HG03457 (cell line): ENCODE results near the gene C1QTNF5.
"Not testable (repeated sequence)": the region's sequence is repeated elsewhere in the genome, so short reads cannot be mapped to it uniquely, and the experiment has no call there.

Source experiments
- ATAC-seq: cut with Tn5 transposase; IDR thresholded peaks from one replicate; pipeline ENCODE4 v1.9.1; 2021; ENCODE audit warnings: moderate number of reproducible peaks; ENCODE audit not compliant: unreplicated experiment

Gene C1QTNF5, protein sequence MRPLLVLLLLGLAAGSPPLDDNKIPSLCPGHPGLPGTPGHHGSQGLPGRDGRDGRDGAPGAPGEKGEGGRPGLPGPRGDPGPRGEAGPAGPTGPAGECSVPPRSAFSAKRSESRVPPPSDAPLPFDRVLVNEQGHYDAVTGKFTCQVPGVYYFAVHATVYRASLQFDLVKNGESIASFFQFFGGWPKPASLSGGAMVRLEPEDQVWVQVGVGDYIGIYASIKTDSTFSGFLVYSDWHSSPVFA

DNA sequence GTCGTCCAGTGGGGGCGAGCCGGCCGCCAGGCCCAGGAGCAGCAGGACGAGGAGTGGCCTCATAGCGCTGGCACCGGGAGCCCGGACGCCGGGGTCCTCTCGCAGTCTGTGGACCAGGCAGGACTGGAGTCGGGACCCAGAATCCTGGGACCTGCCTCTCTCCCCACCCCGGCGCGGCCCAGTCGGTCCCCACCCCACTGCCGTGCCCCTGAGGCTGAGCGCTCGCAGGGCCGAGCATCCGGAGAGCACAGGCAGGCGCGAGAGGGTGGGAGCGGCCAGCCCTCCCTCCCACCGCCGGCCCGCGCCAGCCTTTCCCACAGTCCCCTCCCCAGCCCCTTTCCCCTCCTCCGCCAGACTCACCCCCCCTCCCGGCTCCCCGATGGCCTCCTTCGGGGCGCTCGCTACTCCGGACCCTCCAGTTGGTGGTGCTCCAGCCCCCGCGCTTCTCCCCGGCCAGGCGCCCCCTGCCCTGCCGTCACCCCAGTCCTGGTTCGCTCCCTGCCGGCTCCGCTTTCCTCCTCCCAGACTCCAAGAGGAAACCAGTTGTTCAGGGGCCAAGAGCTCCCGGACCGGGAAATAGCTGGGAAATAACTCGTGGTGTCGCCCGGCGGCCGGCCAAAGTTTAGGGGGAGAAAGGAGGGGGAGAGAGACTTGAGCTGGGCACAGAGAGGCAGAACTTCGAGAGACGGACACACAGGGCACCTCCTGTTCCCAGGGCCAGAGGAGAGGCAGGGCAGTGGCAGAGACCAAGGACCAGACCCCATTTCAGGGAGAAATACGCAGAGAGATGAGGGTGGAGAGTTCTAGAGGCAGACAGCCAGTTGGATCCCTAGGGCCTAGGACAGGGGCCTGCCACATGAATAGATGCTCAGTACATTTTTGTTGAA lies at the start of gene C1QTNF5:
Gene C1QTNF5 (minus strand): TSS at position 549 of the 887 bp plus-strand sequence. CDS start 486 bp downstream, at position 63.
- ATAC-seq = no peak

DNA sequence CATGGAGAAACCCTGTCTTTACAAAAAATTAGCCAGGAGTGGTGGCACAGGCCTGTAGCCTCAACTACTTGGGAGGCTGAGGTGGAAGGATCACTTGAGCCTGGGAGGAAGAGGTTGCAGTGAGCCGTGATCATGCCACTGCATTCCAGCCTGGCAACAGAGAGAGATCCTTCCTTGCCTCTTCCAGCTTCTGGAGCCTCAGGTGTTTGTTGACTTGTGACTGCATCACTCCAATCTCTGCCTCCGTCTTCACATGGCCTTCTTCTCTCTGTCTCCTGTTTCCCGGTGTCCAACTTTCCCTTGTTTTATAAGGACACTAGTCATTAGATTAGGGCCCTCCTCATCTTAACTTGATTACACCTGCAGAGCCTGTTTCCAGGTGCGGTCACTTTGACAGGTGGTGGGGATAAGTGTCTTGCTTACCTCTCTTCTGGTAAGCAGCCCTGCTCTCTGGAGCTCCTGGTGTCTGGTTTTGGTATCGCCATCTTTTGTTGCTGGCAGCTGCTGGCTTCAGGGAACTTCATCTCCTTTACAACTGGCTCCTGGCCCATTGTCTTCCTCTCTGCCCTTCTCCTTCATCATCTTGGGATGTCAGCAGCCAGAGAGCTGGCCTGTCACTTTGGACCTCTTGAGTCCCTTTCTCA lies 49.0 kb upstream of the C1QTNF5 start:
- ATAC-seq = no peak

DNA sequence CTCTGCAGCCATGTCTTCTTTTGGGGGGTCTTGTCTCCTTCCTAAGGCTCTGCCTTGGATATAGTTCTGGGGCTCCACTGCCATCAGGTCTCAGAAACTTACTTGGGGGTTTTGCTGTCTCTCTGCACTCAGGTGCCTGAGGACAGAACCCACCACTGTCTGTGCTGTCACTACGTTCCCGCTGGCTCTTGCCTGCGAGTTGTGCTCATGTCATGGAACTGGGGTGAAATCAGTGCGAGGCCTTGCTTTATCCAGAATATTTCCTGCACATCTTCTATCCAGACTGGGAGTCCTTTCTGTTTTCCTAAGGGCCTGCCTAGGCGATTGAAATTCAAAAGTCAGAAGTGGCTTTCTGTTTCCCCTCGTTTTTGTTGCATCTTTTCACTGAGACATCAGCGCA lies 47.4 kb upstream of the C1QTNF5 start:
- ATAC-seq = no peak

DNA sequence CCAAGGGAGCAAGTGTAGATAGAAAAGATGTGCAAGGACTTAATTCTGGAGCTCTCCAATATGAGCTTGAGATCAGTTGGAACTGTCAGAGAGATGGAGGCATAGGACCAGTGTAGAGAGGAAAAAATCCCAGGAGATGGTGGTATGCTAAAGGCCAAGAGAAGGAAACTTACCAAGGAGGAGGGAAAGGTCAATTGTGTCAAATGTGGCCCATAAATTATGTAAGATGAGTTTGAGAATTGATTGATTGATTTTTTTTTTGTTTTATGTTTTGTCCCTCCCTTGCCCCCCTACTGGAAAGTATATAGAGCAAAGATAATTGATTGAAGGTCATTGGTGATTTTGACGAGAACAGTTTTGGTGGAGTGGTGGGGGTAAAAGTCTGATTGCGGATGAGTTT lies 43.6 kb upstream of the C1QTNF5 start:
- ATAC-seq = no peak

DNA sequence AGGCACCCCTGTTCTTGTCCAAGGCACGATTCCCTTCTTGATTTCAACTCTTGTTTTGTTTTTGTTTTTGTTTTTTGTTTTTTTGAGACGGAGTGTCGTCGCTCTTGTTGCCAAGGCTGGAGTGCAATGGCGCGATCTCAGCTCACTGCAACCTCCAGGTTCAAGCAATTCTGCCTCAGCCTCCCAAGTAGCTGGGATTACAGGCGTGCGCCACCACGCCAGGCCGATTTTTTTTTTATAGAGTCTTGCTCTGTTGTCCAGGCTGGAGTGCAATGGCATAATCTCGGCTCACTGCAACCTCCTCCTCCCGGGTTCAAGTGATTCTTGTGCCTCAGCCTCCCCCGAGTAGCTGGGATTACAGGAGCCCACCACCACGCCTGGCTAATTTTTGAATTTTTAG lies 41.8 kb upstream of the C1QTNF5 start:
- not testable (repeated sequence) for ATAC-seq

DNA sequence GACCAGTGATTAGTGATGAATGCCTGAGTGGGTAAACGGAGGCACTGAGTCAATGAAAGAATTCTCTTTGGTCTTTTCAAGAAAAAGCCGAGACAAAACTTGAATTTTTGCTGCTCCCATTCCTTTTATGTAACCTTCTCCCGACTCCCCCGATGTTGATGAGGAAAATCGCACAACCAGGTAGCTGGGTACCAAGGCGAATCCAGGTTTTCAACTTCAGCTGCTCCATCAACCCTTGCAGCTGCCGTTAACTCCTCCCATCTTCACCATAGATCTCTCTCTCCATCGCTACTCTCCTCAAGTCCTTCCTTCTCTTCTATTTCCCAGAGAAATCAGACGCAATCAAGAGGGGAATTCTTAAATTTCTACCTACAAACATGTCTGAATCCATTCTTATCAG lies 41.4 kb upstream of the C1QTNF5 start:
- no peak for ATAC-seq

DNA sequence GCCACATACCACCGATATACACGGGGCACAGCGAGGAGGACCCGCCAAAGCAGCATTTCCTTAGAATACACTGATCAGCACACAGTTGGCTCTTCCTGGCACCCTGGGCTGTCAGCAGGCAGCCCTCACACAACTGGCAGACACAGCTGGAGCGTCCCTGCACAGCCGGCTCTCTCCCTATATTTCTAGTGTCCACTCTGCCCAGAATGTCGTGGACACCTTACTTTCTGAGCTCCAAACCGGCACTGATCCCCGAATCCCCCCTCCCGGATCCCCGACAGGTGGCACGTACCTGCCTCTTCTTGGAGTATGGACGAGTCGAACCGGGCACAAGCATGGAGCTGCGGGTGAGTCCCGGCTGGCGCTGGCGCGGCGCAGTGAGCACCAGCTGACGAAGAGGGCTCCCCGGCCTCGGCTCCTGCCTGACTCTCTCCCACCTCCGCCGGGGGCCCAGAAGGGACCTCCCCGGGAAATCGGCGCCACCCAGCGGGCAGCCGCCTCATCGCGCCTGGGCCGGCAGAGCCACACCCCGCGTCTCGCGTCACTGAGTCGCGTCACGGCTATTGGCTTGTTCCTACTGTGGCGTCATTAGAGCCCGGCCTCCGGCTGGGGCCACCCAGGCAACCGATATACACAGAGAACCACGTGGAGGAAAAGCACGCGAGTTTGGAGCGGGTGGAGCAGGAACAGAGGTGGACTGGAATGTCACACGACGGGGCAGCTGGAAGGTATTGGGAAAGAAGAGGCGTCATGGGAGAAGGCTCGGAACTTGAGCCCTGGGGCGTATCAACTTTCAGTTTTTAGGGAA lies 40.7 kb upstream of the C1QTNF5 start, which contains the start of gene USP2:
Gene USP2 (minus strand): TSS at position 510 of the 808 bp plus-strand sequence. CDS start 8,210 bp downstream, outside the sequence.
- peak; percentile 94 for ATAC-seq

DNA sequence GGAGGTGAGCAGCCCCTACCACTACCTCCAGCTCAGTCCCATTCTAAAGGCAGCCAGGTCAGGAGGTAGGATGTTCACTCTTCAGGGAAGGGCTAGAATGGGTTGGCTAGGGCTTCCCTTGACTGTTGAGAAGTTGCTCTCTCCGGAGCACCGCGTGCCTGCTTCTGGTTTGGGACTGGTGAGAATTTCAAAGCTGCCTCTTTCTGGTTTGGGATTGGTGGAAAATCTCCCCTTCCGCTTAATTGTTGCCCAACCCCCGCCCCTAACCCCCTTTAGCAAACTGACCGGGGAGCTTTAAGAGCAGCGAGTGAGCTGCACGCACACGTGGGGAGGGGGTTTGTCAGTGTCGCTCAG lies 40.1 kb upstream of the C1QTNF5 start:
- ATAC-seq = no peak

DNA sequence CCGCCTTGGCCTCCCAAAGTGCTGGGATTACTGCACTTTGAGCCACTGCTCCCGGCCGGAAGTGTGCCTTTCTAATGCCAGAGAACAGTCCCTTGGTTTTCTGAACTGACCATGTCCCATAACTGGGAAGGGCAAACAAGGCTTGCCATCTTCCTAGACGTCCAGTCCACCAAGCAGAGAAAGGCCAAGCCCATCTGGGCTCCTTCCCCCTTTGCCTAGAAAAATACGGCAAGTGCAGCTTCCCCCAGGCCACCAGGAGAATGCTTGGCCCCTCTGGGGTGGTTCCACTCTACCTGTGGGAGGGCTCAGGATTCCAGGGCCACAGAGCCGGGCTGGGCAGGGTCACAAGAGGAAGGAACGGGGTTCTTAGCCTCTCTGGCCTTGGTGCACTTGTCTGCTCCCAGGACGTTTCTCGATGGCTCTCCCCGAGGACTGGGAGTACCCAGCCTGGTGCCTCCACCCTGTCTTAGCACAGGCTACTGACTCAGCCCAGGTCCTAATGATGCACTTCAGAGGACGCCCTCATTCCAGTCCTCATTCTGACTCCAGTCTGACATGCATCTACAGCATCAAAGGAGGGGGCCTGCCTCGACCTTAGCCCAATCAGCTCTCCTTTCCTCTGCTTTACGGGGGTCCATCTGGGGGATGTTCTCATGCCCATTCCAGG lies 39.6 kb upstream of the C1QTNF5 start:
- no peak for ATAC-seq

DNA sequence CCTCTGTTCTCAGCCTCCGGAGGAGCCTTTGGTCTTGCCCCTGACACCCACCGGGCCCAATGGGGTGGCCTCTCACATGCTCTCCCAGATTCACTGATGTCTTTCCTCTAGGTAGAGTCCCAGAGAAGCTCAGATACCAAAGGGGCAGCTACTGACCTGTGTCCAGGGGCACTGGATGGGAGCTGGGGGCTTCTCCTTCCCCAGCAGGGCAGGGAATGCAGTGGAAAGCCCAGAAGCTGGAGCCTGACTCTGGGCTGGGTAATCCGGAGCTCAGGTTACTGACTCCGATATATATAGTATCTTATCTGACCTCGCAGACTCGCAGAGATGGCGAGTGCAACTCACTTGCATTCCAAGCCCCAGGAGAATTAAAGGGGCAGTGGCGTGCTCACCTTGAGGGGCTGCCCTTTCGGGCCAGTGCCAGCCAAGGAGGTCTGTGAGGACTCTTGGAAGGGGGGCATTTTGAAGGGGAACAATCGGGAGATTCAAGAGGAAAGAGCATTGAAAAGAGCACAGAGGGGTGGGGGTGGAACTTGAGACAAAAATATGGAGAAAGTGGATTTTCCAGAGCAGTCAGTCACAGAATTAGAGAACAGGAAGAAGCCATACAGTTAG lies 38.3 kb upstream of the C1QTNF5 start:
- no peak for ATAC-seq

DNA sequence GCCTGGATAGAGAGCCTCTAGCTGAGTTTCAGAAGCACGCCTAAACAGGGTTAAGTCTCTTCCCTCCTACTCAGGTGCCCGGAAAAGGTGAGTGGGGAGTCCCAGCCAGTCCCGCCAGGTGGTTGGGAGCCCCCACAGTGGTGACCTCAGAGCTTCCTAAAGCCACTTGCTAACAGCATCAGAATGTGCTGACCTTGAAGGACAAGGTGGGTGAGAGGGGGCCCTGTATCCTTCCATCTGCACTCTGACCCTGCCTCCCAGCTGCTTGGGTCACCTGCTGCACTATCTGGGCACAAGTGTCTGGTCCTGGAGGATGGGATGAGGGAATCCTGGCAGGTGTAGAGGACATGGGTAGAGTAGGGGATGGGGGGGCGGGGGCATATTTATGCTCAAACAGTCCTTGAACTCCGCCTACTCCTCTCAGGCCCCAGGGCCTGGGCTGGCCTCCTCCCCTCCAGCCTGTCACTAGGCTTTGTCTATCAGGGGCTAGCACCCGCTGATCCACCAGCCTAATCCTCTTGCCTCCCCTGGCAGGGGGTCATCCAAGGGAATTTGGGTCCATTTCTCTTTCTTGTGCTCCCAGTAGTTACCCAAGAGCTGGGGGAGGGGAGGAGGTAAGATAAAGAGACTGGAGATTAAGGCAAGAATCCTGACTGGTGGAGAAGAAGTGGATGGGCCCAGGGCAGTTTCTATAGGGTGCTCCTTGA lies 37.4 kb upstream of the C1QTNF5 start:
- no peak for ATAC-seq

DNA sequence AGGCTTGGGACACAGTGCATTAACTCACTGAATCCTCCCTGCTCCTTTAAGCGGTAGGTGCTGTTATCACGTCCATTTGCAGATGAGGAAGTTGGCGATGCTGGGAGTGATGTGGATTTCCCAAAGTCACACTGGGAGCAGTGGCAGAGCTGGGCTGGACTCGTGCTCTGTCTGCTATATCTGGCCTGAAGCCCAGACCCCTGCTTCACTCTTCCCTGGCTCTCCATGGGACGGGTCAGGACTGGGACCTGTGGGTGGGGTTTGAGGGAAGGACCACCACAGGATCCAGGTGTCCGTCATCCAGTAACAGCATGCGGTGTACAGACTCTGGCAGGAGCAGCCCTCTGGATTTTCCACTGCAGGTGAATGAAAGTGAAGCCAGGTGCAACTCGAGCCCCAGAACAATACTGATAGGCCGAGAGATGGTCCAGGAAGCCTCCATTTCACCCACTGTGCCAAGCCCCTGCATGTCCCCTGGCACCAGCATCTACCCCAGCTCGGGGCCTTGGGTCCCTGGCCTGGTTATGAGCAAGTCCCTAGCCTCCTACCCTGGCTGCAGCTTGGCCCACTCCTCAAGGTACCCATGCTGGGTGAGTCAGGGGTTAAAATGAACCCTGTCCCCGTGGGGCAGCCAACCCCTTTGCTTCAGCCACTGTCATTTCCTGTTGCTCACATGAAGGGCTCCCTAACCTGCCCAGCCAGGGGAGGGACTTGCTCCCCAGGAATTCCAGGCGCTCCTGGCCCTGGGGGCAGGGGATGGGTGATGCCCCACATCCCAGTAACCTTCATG lies 36.6 kb upstream of the C1QTNF5 start:
- no peak for ATAC-seq

DNA sequence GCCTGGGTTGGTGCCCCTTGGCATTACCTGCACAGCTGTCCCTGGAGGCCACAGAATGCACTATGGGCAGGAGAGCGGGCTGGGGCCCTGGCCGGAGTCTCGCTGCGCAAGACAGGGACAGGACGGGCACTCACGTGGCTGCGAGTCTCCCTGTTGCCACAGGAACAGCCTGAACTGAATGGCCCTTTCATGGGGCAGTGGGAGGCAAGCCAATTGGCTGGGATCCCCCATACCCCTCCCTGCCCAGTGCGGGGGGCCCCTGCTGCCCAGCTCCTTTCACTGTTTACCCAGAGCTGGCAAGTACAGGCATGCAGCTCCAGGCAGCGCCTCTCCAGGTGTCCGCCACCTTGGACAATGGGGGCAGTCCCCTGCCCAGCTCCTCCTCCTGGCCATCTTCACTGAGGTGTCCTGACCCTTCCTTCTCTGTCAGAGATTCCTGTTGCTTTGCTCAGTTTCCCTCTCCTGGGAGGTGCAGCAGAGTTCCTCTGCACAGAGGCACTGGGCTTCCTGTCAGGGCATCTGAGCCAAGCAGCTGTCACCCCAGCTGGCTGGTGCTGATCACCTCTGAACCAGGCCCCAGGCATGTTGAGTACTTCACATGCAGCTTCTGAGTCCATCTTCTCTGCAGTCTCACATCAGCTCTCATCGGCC lies 35.6 kb upstream of the C1QTNF5 start:
- ATAC-seq = no peak

DNA sequence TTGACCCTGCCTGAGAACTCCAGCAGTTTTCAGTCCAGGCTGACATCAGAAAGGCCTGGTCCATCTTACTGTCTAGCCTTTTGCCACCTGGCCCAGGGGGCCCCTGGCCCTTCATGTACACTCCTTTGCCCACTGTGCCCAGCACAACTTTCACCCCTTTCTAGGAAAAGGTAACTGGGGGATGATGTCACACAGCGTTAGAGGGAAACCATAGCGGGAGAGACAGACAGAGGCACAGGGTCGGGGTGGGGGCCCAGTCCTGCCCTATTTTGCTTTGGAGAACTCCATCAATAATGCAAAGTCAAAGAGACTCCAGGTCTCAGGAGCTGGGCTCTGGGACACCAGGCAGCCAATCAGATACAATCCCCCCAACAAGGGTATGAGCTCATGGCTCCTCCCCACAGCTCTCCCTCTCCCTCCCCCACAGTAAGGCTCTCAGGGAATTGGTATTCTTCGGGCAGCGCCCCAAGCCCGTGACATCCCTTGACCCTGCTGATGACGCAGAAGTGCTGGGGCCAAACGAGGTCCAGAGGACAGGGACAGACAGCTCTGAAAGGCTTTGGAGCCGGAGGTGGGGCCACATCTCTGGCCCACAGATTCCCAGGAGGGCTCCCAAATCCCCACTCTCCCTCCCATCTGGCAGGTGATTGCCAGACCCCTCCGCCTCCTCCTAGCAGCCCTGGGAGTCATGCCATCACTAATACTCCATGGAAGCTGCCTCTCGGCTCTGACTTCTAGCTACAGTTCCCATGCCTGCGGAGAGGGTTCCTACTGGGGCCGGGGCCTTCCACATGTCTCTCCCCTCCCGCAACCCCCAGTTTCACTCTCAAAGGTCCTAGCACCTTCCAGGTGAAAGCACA lies 34.9 kb upstream of the C1QTNF5 start:
- ATAC-seq = no peak

DNA sequence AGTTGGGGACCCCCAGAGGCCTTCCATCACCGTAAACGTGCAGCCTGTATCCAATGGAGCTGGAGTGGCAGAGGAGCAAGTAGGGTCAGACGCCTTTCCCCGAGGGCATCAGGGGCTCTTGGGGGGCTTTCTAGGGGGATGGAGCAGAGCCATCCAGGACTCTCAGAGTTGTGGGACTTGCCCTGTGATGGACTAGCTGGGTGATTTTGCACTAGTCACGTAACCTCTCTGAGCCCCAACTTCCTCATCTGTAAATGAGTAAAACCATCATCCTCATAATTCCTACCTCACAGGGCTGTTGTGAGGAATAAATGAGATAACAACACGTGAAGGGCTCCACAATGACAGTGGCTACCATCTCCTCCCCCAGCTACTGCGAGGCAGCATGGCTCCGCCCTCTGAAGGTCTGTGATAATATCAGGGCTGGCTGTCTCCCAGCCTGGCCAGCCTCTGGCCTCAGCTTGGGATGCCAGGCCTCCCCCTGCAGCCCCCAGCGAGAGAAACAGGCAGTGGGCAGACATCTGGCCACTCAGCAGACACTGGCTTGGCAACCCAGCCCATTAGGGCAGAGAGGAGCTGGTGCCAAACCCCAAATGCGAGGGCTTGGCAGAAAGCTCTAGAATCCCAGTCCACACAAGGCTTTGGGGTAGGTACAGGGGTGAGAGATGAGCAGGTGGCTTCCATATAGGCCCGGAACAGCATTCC lies 34.1 kb upstream of the C1QTNF5 start:
- no peak for ATAC-seq

DNA sequence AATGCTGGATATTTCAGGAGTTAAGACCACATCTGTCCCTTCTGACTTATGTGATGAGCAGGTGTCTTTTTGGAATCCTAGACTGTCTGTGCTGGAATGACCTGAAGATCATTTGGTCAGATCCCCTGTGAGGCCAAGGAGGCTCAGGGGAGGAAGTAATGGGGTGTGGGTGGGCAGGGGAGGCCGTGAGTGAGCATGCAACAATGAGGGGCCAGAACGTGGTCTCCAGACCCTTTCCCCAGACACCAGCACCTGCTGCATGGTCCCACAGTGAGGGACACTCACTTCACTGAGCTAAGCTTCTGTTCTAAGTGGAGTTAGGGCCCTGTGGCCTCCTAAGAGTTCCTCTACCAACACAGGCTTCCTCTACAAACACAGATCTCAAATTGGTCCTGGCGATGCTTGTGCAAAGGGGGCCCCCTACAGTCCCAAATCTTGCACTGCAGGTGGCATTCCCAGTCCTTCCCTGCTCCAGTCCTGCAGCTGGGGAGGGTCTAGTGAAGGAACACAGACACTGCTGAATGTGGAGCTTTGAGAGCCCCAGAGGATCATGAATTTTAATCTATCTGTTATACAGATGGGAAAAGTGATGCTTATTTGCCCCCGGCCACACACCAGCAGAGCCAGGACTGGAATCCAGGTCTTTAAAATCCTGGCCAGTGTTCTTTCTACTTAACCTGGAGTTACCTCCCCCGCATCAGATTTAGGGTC lies 33.4 kb upstream of the C1QTNF5 start:
- ATAC-seq = no peak
